Adrenal gland (tissue), 5 donors: ENCODE data around the gene RPLP2.

Experiments
- POLR2A ChIP-seq, 2 donors: fragments of 450-650 bp; IDR thresholded peaks; one replicate each; pipeline ENCODE4 v1.6.1; 2017; ENCODE audit warnings: antibody characterized with exemption in 2 of 2, mild to moderate bottlenecking in 2 of 2, moderate library complexity in 1 of 2
- TF ChIP-seq, protein P1 (sequence below), 6 experiments: fragments of 450-650 bp in 4 of 6; fragments of 200-600 bp in 2 of 6; sonication (generic) in 1 of 6; IDR thresholded peaks; 1 replicate in 5 of 6; 2 replicates in 1 of 6; pipeline versions ENCODE4 v1.5.1 to v1.8.0; 2016 to 2021; ENCODE audit warnings: antibody characterized with exemption in 6 of 6, mild to moderate bottlenecking in 2 of 6, moderate library complexity in 1 of 6
- donor health status: DM: no; HTN: no; CAD: no.

DNA sequence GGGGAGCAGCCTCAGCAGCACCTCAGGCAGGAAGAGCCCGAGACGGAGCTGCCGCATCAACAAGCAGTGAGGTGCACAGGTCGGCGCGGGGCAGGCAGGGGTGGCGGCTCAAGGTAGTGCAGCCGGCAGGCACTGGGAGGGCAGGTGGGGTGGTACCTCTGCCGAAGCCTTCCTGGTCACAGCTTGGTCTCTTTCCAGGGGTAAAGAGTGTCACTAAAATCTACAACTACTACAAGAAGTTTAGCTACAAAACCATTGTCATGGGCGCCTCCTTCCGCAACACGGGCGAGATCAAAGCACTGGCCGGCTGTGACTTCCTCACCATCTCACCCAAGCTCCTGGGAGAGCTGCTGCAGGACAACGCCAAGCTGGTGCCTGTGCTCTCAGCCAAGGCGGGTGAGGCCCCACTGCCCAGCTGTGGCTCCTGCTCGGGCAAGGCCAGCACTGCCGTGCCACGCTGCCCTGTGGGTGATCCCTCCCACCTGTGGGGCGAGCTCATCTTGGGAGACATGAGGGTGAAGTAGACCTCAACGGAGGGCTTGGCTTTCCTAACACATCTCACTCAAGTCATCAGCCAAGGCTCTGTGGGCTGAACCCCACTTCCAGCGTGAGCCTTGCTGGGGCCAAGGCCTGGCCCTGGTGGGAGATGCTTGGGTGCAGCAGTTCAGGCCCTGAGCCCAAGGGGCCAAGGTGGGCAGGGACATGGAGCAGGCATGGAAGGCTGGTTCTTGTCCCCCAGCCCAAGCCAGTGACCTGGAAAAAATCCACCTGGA, 46.0 kb upstream of the RPLP2 start:
- TF ChIP-seq, protein P1, sequence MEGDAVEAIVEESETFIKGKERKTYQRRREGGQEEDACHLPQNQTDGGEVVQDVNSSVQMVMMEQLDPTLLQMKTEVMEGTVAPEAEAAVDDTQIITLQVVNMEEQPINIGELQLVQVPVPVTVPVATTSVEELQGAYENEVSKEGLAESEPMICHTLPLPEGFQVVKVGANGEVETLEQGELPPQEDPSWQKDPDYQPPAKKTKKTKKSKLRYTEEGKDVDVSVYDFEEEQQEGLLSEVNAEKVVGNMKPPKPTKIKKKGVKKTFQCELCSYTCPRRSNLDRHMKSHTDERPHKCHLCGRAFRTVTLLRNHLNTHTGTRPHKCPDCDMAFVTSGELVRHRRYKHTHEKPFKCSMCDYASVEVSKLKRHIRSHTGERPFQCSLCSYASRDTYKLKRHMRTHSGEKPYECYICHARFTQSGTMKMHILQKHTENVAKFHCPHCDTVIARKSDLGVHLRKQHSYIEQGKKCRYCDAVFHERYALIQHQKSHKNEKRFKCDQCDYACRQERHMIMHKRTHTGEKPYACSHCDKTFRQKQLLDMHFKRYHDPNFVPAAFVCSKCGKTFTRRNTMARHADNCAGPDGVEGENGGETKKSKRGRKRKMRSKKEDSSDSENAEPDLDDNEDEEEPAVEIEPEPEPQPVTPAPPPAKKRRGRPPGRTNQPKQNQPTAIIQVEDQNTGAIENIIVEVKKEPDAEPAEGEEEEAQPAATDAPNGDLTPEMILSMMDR (IDR thresholded peaks at IDR 0.05): no peak
- TF ChIP-seq POLR2A (IDR thresholded peaks at IDR 0.05): no peak
